Renal cortical epithelial cell (primary cell): Measurements from ENCODE around the gene PARP1. TPM values are rescaled to one million over a fixed set of nuclear protein-coding genes. Genes with fewer than 3 reads are reported as not detected.
"Not testable (repeated sequence)": the region's sequence is repeated elsewhere in the genome, so short reads cannot be mapped to it uniquely, and the experiment has no call there.

ENCODE experiments used
- DNase-seq: peaks from one replicate; pipeline ENCODE4 v3.0.0-alpha.2; 2011; ENCODE audit warnings: low read depth
- total RNA-seq: library from RNA; depleted of rRNA; stranded (reverse); fragments of >200 nt; gene quantifications from 2 replicates; pipeline ENCODE4 v1.2.3, GENCODE V29; 2014

Gene PARP1
- 93.8 and 127 TPM in 2 replicates for total RNA-seq

GRCh38 chr1:226407497-226408284, at the start of gene PARP1:
PARP1 (minus strand) TSS chr1:226408093; CDS start chr1:226407929, 164 bp downstream.
- DNase-seq: peak; percentile 85

GRCh38 chr1:226457307-226457712, 49.4 kb upstream of the PARP1 start:
- no peak for DNase-seq

- DNase-seq: no peak
Observed at GRCh38 chr1:226455843-226456242, 48.0 kb upstream of the PARP1 start.

GRCh38 chr1:226454349-226454748, 46.5 kb upstream of the PARP1 start:
- DNase-seq: no peak

GRCh38 chr1:226453015-226453704, 45.3 kb upstream of the PARP1 start:
- no peak for DNase-seq

GRCh38 chr1:226450688-226451087, 42.8 kb upstream of the PARP1 start:
- DNase-seq: no peak

- DNase-seq: no peak
Observed at GRCh38 chr1:226449823-226450222, 41.9 kb upstream of the PARP1 start.

- peak; percentile 35 for DNase-seq
Observed at GRCh38 chr1:226447932-226448665, 40.2 kb upstream of the PARP1 start.

- no peak for DNase-seq
Observed at GRCh38 chr1:226446094-226446493, 38.2 kb upstream of the PARP1 start.

- DNase-seq: no peak
Observed at GRCh38 chr1:226444901-226445300, 37.0 kb upstream of the PARP1 start.

- peak; percentile 83 for DNase-seq
Observed at GRCh38 chr1:226443439-226443838, 35.5 kb upstream of the PARP1 start.

GRCh38 chr1:226443033-226443432, 35.1 kb upstream of the PARP1 start:
- no peak for DNase-seq

GRCh38 chr1:226441629-226442028, 33.7 kb upstream of the PARP1 start:
- DNase-seq: no peak

- no peak for DNase-seq
Observed at GRCh38 chr1:226440512-226440911, 32.6 kb upstream of the PARP1 start.

- DNase-seq: no peak
Observed at GRCh38 chr1:226438007-226438406, 30.1 kb upstream of the PARP1 start.

- peak; percentile 44 for DNase-seq
Observed at GRCh38 chr1:226436855-226437491, 29.1 kb upstream of the PARP1 start.

- DNase-seq: no peak
Observed at GRCh38 chr1:226436472-226436854, 28.6 kb upstream of the PARP1 start.

- no peak for DNase-seq
Observed at GRCh38 chr1:226433341-226433720, 25.4 kb upstream of the PARP1 start.

GRCh38 chr1:226432586-226433340, 24.9 kb upstream of the PARP1 start:
- DNase-seq: no peak

- not testable (repeated sequence) for DNase-seq
Observed at GRCh38 chr1:226431898-226432297, 24.0 kb upstream of the PARP1 start.
